Stimulated activated CD8-positive, alpha-beta memory T cell treated with anti-CD3 and anti-CD28 coated beads, Interleukin-15, amount 100 ng/mL, for 4 hours (primary cell): ENCODE measurements around the gene ABLIM2.

ENCODE experiments used
- DNase-seq, 2 donors: peaks; one replicate each; pipeline ENCODE4 v3.0.0-alpha.2; 2020; ENCODE audit warnings: low read depth in 2 of 2

Gene ABLIM2

DNA sequence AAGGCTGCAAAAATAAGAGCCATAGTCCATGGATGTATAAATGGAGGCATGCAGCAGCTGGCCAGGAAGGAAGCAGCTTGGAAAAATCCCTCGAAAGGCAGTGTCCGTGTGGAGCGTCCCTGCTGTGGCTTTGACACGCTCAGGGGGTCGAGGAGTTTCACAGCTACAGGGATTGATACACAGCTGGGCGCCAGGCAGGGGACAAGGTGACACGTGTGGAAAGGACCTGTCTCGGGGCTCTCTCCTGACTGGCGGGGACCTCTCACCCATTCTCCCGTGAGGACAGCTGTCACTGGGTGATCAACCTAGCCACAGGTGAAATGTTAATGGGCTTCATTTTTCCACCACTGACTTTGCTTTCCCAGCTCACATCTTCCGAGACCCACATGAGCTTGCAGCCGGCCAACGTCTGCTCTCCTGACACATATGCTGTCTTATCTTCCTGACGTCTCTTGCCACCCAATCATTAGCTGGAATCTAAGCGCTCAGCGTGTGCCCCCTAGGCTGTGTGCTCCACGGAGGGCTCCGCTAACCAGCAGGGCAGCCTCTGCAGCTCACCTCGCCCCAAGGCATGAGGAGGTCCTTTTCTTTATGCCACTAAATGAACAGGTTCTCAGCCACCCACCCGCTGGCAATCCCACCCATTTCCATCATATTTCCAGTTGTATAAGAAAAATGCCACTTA, 129.6 kb downstream of the ABLIM2 start:
- DNase-seq = no peak

DNA sequence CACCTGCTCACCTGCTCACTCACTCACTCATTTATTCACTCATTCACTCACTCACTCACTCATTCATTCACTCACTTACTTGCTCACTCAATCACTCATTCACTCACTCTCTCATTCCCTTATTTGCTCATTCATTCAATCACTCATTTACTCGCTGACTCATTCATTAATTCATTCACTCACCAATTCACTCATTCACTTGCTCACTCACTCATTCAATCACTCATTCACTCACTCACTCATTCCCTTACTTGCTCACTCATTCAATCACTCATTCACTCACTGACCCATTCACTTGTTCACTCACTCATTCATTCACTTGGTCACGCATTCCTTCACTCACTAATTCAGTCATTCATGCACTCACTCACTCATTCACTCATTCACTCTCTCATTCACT, 130.2 kb downstream of the ABLIM2 start:
- DNase-seq = no peak

DNA sequence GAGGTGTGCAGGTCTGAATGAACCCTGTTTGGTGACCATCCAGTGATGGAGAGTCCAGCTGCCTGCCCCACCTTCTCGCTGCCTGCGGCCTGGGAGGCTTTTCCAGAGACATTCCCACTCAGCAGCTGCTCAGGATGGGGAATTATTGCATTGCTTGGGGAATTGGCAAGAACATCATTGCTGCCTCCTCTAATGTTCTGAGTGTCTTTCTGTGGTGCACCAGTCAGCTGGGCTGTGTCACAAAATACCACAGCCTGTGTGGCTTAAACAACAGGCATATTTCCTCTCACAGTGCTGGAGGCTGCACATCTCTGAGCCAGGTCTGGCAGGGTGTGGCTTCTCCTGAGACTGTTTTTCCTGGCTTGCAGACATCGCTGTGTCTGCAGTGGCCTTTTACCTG, 132.2 kb downstream of the ABLIM2 start:
- DNase-seq = no peak

DNA sequence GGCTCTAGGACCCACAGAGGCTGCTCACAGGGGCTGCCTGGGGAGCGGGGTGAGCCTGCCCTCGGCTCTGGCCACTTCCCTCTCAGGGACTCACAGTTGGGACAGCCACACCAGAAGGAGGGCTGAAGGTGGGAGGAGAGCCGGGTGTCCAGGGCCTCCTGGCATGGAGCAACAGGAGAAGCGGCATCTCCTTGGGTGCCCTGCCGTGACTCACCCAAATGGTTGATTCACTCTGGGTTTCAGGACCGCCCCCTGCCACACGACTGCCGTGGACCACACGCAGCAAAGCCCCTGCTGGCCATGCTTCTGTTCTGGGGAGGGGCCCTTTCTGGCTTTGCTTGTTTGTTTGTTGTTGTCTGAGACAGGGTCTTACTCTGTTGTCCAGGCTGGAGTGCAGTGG, 132.9 kb downstream of the ABLIM2 start:
- DNase-seq = no peak

DNA sequence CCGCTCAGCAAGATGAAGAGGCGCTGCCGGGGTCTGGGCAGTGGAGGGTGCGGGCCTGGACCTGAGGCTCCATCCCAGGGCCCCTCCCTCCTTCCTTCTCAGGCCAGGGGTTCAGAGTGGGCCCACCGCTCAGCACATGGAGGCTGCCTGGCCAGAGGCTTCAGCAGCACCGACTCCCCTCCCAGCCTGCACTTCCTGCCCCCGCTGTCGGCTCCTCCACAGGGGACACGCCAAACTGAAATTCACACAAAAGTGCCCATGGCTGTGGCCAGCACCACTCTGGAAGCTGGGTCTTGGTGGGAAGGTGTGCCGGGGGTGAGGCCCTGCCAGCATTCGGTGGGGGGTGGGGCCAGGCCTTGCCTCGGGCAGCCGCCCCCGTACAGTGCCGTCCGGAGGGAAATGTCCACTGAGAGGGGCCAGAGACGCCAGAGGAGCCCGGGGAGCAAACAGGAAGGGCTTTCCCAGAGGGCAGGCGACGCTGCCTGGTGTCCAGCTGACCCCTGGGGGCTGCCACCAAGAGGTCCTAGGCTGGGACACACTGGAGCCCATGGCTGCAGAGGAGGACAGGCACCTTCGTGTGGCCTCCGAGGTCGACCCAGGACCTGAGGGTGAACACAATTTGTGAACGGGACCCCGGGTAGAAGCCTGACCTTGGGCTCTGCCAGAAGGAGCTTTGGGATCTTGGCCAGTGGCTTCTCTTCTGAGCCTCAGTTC, 134.4 kb downstream of the ABLIM2 start:
- no peak for DNase-seq

DNA sequence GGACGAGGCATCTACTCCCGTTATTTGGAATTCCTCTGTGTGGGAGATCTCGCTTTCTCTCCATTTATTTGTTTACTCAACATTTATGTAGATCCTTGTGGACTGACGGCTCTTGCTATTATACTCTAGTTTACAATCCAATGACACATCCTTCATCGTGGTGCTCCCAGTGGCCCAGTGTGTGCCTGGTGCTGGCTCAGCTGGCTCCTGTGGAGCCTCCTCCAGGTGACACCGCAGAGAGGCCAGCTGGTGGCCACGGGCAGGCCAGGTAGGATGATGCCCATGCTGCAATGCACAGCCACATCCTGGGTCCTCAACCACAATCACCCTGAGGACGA, 134.9 kb downstream of the ABLIM2 start:
- no peak for DNase-seq

DNA sequence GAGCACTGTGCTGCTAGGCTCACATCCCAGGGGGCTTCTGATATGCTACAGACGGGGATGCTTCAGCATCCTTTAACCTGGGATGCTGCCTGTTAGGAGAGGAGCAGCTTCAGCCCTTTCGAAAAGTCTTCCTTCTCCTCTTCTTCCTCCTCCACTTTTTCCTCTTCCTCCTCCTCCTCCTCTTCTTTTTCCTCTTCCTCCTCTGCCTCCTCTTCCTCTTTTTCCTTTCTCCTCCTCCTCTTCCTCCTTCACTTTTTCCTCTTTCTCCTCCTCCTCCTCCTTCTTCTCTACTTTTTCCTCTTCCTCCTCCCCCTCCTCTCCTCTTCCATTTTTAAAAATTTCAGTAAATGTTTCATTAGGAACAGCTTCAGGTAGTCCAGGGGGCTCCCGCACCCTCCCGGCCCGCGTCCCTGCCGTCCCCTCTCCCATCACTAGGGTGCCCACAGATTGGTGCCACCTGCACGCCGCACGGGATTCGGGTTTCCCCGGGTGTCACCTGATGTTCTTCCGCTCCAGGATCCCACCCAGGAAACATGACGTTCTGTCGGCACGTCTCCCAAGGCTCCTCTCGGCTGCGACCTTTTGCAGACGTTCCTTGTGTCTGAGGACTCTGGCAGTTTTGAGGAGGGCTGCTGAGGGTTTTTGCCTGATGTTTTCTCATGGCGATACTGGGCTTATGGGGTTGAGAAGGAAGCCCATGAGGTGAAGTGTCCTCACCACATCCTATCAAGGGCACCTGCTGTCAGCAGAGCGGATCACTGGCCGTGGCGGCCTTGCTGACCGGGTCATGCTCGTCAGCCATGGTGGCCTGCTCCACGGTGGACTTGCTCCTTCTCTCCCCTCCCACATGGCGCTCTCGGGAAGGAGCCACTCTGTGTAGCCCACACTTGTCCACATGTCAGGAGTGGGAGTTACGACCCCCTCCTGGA, 135.6 kb downstream of the ABLIM2 start:
- no peak for DNase-seq

DNA sequence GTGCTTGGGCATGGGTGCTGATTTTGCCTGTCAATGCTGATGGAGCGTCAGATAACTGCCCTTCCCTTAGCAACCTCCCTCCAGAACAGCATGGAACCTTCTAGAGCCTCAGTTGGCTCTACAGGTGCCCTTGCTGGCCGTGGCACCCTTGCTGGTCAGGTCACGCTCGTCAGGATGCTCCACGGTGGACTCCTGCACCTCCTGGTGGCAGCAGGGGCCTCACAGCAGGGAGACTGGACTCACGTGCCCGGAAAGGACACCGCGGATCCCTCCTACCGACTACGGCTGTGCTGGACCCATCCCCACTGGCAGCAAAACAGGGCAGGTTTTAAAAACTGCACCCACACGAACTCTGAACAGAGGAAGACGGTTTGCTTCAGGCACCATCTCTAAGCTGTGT, 136.8 kb downstream of the ABLIM2 start:
- DNase-seq = no peak

DNA sequence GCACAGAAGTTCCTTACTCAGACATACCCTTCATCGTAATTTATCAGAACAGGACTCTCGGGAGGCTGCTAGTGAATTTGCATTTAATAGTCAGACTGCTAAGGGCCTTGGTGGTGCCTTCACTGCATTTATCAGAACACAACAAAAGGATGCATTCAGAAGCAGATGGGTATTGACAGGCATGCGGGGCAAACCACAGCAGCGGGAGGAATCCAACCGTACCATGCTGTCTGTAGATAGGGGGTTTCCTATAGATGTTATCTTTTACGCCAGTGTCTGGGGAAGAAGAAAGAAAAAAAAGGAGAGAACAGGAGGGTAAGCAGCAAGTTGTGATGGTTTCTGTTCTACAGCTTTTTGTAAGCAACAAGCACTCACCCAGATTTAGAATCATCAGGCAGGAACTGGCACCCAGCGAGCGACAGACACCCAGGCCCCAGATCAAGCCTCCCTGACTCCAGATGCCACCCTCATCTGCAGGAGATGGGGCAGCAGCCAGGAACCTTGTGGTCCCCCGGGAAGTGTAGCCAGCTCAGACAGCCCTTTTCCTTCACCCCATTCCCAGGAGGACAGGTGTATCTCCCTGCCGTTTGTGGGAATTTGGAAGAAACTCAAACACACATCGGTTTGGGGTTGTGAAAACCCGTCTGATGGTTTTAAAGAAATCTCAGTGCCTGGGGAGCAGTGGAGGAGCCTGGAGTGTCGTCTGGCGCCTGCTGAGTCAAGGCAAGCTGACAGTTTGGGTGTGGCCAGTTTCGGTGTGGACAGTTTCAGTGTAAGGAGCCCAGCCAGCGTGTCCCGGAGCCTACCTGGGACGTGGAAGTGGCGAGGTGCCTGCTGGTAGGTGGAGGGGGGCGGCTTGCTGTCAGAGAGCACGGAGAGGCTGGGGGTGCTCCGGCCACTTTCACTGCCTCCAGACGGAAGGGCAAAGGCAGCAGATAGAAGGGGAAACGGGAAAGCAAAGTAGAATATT, 138.9 kb downstream of the ABLIM2 start:
- no peak for DNase-seq

DNA sequence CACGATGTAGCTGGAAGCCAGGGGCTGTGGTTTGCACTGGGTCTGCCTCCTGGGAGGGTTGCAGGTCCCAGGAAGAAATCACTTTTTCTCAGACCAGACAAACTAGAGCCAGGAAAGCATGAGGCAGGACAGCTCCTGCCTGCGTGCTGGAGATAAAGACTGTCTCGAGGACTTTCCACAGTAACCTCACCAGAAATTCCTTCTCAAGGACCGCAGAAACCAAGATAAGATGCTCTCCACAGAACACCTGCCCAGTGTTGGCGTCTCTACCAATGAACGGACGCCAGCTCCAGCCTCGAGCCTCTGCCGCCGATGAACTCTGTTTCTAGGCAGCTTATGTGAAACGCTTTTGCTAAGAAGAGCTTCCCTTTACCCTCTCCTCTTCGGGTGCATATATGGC, 142.1 kb downstream of the ABLIM2 start:
- no peak for DNase-seq

DNA sequence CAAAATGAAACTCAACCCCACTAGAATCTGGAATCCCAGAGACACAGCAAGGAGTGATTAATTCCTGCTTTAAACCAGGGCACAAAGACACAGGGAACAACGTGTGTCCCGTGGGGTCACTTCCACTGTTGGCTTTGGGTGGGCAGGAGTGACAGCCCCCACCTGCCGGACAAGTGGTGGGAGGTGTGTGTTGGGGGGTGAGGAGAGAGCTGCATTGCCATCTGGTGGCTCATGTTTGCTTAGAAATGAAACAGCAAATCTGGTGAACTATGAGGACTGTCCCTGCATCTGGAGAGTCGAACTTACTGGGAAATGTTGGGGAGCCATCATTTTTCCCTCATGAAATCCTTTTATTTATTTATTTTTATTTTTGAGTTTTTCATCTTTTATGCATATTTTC, 143.1 kb downstream of the ABLIM2 start:
- no peak for DNase-seq

DNA sequence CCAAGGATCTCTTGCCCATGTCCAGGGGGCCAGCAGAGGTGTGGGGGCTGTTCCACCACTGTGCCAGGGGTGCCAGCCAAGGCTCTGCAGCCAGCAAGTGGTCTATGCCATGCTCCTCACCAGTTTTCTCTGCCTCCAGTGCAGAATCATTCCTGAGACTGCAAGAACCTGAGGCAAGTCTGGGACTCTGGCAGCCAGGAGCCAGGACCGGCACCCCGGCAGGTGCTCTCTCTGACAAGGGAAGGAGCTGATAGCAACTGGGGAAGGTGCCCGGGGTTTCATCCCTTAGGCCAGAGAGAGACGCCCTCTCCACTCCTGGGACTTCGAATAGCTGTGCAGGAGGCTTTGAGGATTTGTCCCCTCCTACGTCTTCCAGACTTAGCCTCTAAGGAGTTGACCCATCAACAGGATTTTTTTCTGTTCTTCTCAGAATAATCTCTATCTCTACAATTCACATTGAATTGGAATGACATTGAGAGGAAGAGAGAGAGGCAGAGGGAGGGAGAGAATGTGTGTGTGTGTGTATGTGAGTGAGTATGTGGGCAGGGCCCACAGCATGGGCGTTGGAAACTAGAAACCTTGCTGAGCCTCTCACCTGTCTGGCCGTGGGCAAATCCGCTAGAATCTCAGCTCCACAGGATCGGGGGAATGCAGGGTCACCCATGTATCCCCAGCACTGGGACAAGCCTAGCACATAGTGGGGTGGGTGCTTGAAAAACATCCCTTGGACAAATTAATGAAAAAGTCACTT, 144.5 kb downstream of the ABLIM2 start:
- DNase-seq = no peak

DNA sequence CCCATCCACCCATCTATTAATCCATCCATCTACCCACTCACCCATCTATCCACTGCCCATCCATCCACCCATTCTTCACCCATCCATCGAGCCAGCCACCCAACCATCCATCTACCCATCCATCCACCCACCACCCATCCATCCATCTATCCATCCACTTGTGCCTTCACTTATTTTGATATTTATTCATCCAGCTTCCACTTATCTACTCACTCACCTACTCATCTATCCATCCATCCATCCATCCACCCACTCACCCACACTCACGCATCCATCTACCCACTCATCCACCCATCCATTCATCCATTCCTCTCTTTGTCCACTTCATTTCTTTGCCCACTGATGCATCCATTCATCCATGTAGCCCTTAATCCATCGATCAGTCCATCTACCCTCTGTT, 146.1 kb downstream of the ABLIM2 start:
- DNase-seq = no peak

DNA sequence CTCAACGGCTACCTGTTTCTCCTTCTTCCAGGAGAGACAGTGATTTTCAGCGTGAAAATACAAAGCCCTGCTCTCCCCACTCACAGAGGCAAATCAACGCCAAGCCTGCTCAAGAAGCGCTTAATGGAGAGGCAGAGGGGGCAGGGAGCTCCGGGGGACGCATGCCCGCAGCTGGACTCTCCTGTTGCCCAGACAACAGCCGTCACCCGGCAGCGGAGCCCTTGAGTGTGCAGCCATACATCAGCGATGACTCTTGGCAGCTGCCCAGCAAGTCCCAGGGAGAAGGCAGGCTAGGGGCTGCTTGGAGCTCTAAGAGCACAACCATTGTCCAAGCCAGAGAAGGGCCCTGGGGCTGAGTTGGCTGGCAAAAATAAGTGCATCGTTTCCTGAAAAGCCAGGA, 148.0 kb downstream of the ABLIM2 start:
- no peak for DNase-seq

DNA sequence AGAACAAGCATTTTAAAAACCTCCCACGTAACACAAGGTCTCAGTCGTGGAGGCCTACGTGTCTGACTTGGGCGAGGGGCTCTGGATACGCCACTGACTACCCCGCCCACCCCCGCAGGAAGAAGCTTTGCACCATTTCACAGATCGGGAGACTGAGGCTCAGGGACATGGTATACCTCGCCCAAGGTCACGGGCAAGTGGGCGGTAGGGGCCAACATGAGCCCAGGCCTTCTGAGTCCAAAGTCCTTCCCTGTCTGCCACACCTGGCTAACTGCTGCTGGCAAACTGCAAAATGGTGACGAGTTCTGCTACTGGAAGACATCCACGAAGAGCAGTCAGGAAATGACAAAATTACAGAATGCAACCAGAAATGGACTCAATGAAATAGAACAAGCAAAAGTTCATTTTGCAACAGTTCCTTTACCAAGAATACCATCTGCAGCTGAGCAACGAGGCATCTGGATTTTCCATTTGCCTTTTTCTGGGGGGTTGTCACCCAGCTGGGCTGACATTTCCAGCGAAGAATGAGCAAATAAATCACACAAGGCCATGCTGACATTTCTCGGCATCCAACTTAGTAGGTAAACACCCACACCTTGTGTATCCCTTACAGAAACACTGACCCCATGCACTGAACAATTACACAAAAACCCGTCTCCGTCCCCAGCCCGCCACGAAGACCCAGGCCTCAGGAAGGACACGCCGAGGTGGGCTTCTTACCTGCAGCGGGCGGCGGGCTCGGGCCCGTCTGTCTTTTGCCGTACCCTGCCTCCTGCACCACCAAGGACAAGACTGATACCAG, 148.7 kb downstream of the ABLIM2 start:
- no peak for DNase-seq

DNA sequence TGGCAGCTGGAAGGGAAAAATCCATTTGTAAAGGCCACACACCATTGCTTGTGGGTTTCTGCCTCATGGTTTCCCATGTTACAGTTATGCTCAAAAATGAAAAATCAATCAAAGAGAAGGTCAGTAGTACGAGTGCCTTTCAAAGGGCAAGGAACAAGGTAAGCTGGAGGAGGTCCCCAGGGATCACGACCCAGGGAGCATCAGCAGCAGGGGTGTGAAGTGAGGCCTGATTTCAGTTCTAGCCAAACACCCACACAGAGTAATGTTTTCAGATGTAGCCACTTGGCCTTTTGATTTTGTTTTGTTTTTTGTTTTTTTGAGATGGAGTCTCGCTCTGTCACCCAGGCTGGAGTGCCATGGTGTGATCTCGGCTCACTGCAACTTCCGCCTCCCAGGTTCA, 149.5 kb downstream of the ABLIM2 start:
- no peak for DNase-seq

DNA sequence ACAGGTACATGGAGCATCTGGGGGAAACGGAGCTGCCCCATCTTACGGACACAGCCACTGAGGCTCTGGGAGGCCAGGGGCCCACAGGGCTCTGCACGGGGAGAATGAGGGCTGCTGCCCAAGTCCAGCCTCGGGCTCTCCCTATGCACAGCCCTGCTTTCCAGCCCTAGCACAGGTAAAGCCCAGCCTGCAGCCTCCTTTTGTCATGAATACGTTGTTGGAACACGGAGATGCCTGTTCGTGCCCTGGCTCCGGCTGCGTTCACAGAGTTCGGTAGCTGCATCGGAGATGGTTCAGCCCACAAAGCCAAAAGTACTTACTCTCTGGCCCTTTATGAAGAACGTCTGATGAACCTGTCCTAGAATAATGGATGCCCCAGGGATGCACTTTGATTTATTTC, 150.2 kb downstream of the ABLIM2 start:
- DNase-seq = no peak

DNA sequence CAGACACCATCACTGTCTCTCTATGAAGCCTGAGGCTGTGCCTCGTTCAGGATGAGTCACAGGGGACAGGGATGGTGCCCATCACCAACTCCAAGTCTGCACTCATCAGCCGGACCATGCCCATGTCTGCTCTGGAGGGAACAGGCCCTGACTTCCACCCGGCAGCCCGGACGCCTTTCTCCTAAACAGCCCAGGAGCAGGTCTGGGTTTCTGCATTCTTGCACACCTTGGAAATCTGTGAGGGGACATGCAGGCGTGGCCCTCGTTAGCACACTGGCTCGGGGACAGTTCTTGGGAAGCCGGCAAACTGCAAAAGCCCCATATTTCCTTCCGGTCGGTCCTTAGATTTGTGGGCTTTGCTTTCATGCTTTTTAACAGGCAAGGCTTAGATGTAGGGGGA, 151.0 kb downstream of the ABLIM2 start:
- DNase-seq = no peak

DNA sequence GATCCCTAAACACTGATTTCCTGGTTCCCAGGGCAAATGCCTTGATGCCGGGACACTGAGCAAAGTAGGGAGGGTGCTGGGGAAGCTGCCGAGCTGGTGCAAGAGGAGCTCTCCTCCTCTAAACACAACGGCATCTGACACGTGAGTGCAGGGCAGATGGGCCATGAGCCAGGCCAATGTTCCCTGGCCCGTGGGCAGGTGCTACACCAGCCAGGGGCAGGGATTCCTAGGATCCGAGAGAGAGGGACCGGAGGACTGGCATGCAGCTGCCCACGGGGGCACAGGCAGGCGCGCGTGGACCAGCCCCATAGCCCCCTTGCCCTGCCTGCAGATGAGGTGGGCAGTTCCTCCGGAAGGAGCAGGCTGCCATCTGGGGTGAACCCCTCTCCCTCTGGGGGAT, 152.1 kb downstream of the ABLIM2 start:
- no peak for DNase-seq

DNA sequence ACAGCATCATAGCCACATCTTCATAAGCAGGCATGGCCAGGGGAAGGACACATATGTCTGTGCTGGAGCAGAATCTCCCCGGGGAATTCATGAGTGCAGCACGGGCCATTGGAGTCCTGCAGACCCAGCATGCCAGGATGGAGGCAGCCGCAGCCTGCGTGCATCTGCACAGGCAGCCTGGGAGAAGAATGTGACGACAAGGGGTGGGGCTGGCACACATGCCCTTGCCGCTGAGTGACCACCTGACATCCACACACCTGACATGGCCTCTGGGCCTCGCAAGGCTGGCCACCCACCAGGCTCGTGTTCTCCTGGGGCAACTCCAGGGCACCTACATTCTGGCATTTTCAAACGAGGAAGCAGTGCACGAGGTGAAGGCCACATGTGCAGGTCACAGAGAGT, 152.8 kb downstream of the ABLIM2 start:
- no peak for DNase-seq
